ENCODE data around the gene PSME1.

PSME1 gene

DNA sequence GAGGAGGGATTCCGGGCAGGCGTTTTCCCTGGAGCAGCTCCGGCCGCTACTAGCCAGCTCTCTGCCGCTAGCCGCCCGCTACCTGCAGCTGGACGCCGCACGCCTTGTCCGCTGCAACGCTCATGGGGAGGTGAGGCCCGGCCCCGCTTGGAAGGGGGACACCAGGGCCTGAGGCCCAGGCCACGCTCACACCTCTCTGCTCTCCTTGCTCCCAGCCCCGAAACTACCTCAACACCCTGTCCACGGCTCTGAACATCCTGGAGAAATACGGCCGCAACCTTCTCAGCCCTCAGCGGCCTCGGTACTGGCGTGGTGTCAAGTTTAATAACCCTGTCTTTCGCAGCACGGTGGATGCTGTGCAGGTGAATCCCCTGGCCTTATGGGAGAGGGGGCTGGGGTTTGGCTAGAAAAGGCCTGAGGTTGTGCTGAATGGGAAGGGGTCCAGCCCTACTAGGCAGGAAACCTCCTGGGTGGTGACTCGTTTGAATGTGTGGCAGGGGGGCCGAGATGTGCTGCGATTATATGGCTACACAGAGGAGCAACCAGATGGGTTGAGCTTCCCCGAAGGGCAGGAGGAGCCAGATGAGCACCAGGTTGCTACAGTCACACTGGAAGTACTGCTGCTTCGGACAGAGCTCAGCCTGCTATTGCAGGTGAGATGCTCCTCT is 11.9 kb downstream of the PSME1 start:
- DNase-seq, result no peak

DNA sequence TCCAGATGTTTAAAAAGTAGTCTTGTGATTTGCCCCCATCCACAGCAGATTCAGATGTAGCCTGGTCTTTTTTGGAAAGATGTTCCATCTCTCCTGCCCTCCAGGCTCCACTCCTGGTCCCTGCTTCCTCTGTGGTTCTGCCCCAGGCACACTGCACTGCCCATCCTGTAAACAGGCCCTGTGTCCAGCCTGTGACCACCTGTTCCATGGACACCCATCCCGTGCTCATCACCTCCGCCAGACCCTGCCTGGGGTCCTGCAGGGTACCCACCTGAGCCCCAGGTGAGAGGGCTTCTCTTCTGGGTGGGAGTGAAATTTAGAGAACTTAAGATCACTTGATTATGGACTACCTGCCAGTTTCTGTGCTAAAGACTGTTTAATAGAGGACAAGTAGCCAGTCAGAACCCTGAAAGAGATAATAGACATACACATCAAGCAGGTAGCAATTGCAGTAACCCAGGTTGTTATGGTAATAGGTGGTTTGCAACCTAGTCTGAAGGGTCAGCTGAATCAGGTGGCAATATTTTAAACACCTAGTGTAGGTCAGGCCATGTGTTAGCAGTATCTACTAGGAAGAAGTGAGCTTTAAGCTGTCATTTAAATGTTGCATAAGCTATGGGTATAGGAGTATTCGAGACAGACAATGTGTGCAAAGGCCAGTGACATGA is 13.4 kb downstream of the PSME1 start:
- no peak for DNase-seq

DNA sequence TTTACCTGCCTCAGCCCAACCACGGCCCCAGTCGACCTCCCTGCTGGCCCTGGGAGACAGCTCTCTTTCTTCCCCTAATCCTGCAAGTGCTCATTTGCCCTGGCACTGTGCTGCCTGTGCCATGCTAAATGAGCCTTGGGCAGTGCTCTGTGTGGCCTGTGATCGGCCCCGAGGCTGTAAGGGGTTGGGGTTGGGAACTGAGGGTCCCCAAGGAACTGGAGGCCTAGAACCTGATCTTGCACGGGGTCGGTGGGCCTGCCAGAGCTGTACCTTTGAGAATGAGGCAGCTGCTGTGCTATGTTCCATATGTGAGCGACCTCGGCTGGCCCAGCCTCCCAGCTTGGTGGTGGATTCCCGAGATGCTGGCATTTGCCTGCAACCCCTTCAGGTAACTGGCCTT is 14.1 kb downstream of the PSME1 start:
- no peak for DNase-seq

GRCh38 chr14:24150567-24150966 is 14.6 kb downstream of the PSME1 start:
- no peak for DNase-seq

DNA sequence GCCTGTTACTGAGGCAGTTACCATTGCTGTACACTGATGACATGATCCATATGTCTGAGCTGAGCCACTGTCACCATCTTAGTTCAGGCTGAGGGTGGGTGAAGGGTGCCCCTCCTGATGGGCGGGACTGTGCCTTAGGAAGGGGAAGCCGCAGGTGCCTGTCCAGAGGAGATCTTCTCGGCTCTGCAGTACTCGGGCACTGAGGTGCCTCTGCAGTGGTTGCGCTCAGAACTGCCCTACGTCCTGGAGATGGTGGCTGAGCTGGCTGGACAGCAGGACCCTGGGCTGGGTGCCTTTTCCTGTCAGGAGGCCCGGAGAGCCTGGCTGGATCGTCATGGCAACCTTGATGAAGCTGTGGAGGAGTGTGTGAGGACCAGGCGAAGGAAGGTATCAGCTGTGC is 15.0 kb downstream of the PSME1 start:
- no peak for DNase-seq

DNA sequence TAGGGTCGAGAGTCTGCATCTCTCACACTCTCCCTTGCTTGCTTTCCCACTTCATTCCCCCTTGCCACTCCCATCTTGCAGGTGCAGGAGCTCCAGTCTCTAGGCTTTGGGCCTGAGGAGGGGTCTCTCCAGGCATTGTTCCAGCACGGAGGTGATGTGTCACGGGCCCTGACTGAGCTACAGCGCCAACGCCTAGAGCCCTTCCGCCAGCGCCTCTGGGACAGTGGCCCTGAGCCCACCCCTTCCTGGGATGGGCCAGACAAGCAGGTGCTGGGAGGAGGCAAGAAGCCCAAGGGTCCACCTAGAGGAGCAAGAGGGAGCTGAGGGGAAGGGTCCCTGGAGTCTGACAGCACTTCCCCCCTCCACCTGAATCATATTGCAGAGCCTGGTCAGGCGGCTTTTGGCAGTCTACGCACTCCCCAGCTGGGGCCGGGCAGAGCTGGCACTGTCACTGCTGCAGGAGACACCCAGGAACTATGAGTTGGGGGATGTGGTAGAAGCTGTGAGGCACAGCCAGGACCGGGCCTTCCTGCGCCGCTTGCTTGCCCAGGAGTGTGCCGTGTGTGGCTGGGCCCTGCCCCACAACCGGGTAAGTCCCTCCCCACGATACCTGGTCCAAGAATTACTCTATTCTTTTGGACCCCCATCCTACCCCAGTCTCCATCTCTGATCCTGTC is 15.5 kb downstream of the PSME1 start:
- no peak for DNase-seq

- no peak for DNase-seq
Measured at GRCh38 chr14:24155100-24155499, 19.1 kb downstream of the PSME1 start.

DNA sequence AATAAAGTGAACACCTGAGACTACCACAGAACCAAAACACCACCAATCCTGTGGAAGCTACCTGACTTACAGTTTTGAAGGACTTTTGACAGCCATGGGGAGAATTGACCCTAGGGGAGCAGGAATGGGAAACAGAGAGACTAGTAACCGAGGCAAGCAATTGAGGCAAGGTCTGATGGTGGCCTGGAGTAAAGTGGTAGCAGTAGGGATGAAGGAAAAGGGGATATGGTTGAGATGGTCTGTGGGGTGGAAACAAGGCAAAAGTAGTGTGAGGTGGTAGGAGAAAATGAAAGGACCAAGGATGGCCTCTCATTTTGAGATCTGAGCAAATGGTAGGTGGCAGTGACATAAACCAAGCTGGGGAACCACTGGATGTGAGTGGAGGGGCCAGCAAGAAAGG is 20.8 kb downstream of the PSME1 start:
- DNase-seq, result no peak

GRCh38 chr14:24157331-24157730 is 21.3 kb downstream of the PSME1 start:
- no peak for DNase-seq

- no peak for DNase-seq
Measured at GRCh38 chr14:24159777-24160498, 23.9 kb downstream of the PSME1 start.

DNA sequence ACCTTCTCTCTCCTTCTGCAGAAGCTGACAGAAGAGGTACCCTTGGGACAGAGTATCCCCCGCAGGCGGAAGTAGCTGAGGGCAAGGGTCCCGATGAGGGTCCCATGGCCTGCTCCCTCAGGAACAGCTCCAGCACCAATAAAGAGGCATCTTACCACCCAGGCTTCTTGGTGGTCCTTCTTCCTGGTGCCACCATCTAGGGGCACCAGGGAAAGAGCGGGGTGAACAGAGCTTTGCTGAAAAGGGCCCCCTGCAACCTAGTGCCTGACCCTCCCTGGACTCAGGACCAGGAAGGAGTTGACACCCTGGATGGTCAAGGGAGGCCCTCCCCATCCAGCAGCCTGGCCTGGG is 24.5 kb downstream of the PSME1 start:
- no peak for DNase-seq

DNA sequence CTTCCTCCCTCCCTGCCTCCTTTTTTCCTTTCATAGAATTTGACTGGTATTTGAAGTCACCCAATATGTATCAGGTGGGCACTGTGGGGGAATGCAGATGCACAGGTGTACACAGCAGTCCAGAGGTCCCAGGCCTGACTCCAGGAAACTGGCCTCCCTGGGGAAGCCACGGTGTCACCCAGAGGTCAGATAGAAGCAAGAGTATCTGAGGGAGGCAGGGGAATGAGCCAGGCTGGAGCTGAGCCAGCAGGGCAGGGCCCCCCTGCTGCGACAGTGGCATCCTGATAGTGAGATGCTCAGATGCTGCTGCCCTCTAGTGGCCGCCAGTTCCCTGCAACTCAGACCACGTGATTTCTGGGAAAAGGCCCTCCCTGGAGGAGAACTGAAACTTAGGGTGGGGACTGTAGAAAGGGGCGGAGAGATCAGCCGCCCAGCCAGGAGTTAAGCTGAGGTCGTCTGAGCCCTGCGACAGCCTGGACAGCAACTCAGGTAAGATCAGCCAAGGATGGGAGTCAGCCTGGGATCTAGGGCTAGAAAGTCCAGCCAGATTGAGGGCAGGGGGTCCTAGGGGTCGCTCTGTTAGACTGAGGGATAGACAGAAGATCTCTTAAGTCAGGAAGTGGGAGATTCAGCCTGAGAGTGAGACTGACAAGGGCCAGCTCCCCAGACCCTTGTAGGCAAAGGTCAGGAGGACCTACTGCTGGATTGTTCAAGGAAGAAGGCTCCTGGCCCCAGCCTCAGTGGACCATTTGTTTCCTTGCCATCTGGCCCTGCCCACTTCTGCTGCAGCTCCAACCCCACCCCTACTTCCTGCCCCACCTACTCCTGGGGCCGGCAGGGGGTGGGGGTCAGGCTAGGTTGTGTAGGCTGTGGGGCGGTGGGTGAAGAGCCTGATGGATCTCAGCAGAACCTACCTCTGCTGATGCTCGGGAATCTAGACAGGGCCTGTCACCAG is 25.1 kb downstream of the PSME1 start, which contains the start of gene IRF9:
TSS of gene IRF9 (plus strand) at position 416 of the 955 bp plus-strand sequence. CDS start 880 bp downstream, outside the sequence.
- DNase-seq, result peak; percentile 44

DNA sequence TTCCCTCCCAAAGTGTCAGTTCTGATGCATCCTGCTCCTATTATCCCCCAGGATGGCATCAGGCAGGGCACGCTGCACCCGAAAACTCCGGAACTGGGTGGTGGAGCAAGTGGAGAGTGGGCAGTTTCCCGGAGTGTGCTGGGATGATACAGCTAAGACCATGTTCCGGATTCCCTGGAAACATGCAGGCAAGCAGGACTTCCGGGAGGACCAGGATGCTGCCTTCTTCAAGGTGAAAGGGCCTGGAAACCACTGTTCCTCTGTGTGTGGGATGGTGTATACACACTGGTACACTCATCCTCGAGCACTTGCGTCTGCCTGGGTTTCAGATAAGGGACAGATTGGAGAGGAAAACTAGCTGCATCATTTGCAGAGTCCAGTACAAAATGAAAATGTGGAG is 26.1 kb downstream of the PSME1 start:
- no peak for DNase-seq

GRCh38 chr14:24164518-24164991 is 28.6 kb downstream of the PSME1 start:
- DNase-seq, result no peak

- DNase-seq, result no peak
Measured at GRCh38 chr14:24165785-24166184, 29.8 kb downstream of the PSME1 start.

DNA sequence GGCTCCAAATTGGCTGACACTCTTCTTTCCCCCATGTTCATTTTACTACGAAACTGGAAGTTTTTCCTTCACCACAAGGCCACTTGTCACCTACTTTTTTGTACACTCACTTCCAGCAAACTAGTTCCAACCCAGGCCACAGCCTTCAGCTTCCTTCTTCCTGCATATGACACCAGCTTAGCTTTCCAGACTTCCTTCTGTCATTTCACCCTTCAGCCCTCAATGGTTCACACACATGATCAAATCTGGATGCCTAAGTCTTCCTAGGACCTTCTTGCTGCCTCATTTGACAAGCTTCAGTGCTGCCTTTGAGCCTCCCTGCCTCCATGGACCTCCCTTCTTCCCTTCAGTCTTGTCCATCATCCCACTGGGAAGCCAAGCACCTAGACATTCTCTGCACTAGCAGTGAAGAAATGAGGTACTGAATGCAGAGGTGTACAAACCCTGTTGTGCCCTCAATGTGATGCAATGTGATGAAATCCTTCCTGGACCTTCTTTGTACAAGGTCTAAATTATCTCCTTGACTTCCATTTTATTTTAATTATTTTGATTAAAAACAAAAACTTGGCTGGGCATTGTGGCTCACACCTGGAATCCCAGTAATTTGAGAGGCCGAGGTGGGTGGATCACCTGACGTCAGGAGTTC is 31.6 kb downstream of the PSME1 start:
- no peak for DNase-seq

- DNase-seq, result peak; percentile 71
Measured at GRCh38 chr14:24171422-24172260, 35.6 kb downstream of the PSME1 start, which contains the start of gene REC8. REC8 (plus strand) TSS chr14:24172080; CDS start chr14:24172553, 473 bp downstream.

GRCh38 chr14:24172261-24172860 is 36.4 kb downstream of the PSME1 start:
- DNase-seq, result no peak

GRCh38 chr14:24172871-24173281 is 36.9 kb downstream of the PSME1 start:
- no peak for DNase-seq

GRCh38 chr14:24176599-24176998 is 40.6 kb downstream of the PSME1 start:
- DNase-seq, result no peak
